GM19468 (cell line): ENCODE measurements around the gene GRIP2.

ENCODE experiments used
- ATAC-seq: cut with Tn5 transposase; IDR thresholded peaks from one replicate; pipeline ENCODE4 v1.9.1; 2021; ENCODE audit warnings: mild to moderate bottlenecking, moderate library complexity, moderate number of reproducible peaks; ENCODE audit not compliant: unreplicated experiment; ENCODE audit errors: extremely low read depth

The GRIP2 gene

DNA sequence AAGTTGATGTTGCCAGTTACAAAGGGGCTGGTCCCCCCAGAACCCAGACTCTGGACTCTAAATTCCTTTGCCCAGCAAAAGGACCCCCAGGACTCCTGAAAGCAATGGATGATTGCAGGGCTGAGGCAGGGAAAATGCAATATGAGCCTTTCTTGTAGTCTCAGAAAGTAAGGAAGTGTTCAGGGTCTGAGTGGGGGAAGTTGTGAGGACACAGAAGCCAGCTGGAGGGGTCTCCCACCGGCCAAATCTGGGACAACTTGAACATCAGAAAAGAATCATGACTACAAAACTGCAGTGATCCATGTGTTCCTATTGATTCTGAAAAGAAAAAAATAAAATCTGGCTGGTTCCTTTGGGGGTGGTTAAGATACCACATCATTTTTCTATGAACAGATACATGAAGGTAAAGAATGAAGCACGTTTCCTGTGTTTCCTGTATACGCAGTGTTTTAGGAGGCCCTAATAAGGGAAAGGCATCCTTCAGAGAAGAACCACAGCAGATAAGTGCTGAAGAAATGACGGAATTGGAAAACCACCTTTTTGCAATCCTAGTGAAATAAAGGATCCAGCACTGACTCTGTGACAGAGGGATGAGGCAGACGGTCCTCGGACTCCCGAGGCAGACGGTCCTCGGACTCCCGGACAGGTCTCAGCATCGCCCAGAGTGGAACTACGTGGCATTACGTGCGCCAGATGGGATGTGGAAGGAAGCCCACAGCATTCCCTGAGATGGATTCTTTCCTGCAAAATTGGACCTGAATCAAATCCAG, 22.2 kb upstream of the GRIP2 start:
- no peak for ATAC-seq

DNA sequence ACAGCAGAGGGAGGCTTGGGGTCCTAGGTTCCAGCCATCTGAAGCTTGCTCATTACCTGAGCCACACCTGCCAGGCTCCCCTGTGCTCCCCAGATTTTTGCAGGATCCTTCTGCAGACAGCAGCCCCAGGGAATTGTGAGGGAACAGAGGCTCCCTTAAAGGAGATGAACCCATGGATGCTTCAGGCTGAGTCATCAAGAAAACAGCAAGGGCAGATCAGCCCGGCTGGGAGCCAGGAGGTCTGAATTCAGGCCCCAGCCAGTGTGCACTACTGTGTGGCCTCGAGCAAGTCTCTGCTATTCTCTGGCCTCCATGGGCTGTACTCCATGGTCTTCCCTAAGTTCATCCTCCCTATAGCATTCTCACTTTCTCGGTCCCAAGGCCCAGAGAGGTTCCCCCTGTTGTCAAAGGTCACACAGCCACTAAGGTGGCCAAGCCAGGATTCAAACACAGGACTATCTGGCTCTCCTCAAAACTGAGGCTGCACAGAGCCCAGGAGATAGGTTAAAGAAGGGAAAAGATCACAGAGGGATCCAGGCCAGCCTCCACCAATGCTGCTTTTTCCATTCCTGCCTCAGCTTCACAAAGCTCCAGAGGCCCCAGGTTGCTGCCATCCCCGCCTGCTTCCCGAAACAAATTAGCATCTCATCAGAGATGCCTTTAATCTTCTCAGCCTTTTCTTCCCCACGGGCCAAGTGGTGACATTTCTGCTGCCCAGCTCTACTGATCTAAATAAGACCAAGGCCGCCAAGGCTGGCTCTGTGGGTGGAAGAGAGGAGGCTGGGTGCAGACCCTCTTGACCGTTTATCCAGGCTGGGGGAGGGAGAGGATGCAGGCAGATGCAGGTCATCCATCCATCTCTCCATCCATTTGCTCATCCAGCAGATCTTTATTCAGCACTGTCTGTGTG, 21.2 kb upstream of the GRIP2 start:
- no peak for ATAC-seq

DNA sequence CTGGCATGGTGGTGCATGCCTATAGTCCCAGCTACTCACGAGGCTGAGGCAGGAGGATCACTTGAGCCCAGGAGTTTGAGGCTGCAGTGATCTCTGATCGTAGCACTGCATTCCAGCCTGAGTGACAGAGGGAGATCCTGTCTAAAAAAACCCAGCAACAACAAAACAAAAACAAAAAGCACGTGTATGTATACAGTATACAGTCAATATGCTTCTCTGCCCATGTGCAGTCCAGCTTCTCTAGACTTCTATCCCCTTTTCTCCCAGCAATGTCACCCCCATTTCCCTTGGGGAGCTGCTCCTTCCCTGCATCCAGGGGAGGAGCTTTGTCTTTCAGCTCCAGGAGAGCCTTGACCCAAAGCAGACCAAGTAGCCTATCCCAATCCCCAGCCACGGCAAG, 20.0 kb upstream of the GRIP2 start:
- ATAC-seq = no peak

DNA sequence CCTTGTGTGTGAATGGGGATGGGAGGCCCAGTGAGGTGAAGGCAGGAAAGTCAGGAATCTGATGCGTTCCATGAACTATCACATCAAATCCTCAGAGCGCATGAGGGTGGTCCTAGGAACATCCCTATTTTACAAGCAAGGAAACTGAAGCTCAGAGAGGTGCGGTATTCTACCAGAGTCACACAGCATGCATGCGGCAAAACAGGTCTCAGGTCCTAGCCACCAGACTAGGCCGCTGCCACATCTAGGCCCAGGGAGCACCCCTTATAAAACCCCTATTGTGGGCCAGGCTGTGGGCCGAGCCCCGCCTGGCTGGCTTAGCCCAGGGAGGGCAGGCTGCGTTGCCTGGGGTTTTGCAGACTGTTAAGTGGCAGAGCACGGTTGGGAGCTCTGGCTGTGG, 17.9 kb upstream of the GRIP2 start:
- no peak for ATAC-seq

DNA sequence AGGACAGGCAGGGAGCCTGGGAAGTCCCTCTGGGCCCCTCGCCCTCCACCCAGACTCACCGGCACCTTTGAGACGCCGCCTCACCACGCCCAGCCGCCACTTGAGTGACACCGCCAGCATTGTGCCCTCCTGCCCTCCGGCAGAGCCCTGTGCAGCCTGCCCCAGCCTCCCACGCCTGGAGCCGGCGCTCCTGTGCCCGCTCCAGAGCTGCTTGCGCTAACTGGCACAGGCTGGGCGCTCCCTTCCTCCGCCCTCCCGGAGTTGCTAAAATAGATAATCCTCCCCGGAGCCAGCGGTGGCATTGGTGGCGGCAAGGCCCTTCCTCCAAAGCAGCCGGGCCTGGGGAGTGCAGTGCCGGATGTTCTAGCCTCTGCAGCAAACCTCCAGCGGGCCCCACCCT, 15.7 kb upstream of the GRIP2 start:
- ATAC-seq = no peak

DNA sequence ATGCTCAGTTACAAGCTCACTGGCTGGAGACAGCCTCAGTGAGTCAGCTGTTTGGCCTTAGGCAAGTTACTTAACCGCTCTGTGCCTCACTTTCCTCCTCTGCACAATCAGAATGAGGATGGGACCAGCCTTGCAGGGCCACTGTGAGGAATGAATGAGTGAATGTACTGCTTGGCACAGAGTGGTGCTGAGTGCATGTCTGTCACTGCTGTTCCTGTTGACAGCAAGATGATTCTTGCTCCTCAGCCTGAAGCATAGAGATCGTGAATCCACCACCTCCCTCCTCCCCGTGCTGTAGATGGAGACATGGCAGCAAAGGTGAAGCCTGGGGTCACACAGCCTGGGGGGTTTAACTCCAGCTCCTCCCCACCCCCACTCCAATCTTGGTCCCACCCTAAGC, 14.6 kb upstream of the GRIP2 start:
- ATAC-seq = no peak

DNA sequence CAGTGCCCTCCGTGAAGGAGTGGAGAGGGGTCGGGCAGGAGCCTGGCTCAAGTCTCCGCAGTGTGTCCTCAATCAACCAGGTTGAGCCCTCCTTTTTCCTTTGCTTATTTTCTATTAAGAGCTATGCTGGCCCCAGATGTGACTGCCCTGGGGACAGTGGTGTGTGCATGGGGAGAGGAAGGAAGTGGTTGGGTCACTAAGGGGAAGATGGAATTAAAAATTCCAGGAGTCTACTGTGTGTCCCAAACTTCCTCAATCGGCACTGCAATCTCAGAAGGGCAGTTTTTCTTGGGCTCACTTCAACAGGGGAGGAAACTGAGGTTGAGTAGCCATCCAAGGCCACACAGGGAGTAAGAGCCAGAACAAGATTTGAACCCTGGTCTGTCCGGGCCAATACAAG, 13.7 kb upstream of the GRIP2 start:
- no peak for ATAC-seq

DNA sequence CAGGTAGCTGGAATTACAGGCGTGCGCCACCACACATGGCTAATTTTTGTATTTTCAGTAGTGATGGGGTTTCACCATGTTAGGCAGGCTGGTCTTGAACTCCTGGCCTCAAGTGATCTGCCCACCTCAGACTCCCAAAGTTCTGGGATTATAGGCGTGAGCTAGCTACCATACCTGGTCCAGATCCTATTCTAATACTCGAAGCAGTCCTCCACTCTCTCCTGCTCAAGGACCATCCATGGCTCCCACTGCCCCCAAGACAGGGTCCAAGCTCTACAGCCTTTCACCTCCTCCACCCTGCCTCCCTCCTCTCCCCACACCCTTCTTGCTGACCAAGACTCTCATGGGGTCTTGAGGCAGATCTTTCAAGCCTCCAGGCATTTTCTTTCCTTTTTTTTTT, 12.6 kb upstream of the GRIP2 start:
- no peak for ATAC-seq

GRCh38 chr3:14552041-14552648, 12.0 kb upstream of the GRIP2 start:
- no peak for ATAC-seq

DNA sequence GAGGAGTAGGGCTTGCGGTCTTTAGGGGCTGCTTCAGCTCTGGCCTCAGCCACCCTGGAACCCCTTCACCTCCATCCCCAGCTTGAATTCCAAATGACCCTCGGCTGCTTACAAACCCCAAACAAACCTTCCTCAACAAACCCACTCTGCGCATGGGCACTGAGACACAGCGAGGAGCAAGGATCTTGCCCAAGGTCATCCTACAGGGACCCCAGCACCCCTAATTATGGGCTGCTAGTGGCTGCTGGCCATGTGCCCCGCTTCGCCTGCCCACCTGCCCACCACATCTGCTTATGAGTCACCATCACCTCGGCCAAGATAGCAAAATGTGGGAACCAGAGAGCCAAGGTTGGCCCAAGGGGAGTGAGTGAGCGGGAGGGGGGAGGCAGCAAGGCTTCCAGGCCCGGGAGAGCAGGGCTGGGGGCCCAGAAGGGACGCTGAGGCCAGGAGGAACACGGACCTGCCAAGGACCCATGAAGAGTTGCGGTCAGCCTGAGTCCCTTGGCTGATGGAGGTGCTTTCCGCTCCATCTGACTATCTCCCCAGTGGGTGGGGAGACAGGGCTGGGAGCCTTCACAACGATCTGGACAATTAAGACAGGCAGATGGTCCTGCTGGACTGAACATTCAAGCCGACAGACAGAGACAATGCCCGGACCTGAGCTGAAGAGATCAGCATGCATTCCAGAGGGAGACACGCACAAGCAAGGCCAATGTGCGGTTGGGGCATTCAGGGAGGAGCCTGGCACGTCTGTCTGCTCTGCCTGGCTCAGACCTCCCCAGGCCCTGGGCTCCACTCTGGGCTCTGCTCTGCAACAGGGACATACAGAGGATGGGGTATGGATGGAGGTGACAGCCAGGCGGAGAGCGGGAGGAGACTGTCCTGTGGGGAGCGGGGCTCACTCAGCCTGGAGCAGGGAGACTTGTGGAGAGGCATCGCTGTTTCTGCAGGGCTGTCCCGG, 10.8 kb upstream of the GRIP2 start:
- no peak for ATAC-seq

GRCh38 chr3:14550181-14550580, 10.0 kb upstream of the GRIP2 start:
- no peak for ATAC-seq

DNA sequence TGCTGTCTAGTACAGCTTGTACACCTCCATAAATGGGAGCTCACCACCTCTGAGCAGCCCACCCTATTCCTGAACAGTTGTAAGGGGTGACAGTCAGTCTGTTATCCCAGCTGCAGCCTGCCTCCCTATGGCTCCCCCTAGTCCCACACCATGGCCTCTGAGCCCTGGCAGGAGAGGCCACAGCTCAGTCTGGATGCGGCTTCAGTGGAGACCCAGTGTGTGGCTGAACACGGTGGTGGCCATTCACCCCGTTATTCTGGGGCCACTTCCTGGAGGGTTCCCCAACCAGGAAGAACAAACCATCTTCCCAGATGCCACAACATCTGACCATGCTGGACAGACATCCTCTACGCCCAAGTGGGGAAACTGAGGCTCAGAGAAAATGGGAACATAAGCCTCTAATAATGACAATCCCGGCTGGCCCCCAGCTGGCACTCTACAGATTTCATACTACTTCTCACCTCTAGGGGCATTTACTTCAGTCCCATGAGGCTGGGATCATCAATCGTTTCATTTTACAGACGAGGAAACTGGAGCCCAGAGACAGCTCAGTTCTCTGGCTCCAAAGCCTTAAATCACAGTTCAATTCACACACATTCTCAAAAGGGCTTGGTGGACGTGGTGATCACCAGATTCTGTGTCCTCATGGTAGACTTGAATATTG, 9.2 kb upstream of the GRIP2 start:
- ATAC-seq = no peak

- no peak for ATAC-seq
These were observed 8.2 kb upstream of the GRIP2 start for GRCh38 chr3:14548321-14548729.

DNA sequence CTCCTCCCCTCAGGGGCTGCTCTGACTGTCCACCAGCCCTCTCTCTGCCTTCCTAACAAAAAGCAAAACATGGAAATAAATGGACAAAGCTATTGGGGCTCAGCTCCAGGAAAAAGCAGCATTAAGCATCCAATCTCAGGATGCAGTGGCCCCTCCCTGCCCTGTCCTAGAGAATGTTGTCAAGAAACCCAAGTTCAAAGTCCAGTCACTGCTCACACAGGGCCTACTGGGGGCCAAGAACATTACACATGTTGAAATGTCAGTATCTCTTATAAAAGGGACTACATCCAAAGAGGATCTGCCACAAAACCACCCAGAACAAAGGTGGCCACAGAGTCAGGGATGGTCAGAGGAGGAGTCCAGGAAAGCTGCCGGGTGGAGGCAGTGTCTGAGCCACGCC, 7.6 kb upstream of the GRIP2 start:
- ATAC-seq = no peak

DNA sequence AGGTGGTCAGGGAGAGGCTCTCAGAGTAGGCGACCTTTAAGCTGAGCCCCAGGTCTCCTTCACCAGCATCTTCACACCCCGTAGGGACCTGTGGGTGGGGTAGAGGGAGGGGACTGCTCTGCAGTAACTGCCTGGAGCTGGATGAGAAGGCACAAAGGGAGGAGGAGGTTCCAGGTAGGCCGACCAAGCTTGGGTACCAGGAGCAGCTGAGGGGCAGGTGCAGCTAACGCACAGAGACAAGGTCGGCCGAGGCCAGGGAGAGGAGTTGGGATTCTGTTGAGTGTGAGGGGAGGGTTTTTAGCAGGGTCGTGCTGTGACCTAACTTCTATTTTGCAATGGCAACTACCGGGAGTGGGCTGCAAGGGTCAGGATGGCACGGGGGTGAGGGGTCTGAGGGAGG, 5.9 kb upstream of the GRIP2 start:
- ATAC-seq = no peak

GRCh38 chr3:14545251-14545635, 5.1 kb upstream of the GRIP2 start:
- ATAC-seq = no peak

- ATAC-seq = no peak
These were observed 4.4 kb upstream of the GRIP2 start for GRCh38 chr3:14544282-14545250.

GRCh38 chr3:14543446-14543845, 3.3 kb upstream of the GRIP2 start:
- ATAC-seq = no peak
